HCT116 (cell line): ENCODE data around the gene UBE2H. TPM values are rescaled to one million over a fixed set of nuclear protein-coding genes. Genes with fewer than 3 reads are reported as not detected.

Source experiments
- ATAC-seq: fragments of 200-7000 bp; cut with Tn5 transposase; 2 replicates; pipeline ENCODE4 v1.9.1; 2020; ENCODE audit warnings: mild to moderate bottlenecking, moderate library complexity
- BruUV-seq: library from RNA; stranded (reverse); fragments of 400-500 nt; replicated peaks from 2 replicates; lab custom pipeline; 2021; lab: Mats Ljungman, UMichigan
- CTCF ChIA-PET: fragments of 300-600 bp; sonication (Branson Sonifier 250); formaldehyde crosslinking; loops from one replicate; lab custom pipeline; 2021; ENCODE audit warnings: antibody characterized with exemption; lab: Charles Lee
- POLR2A ChIA-PET: fragments of 300-600, 350-600 bp; sonication (Branson Sonifier 250); formaldehyde crosslinking; loops from one replicate; lab custom pipeline; 2021; ENCODE audit warnings: antibody characterized with exemption; lab: Charles Lee
- RAD21 ChIA-PET, 2 experiments: fragments of 300-600 bp; sonication (Branson Sonifier 250); formaldehyde crosslinking; loops; one replicate each; lab custom pipeline; 2023; ENCODE audit warnings: low total read pairs in 2 of 2; ENCODE audit not compliant: uncharacterized antibody in 2 of 2, unreplicated experiment in 2 of 2, low non-redundant PET in 1 of 2; lab: Charles Lee
- DNase-seq: peaks from one replicate; pipeline ENCODE4 v3.0.0-alpha.2; 2010; ENCODE audit warnings: low read depth, low spot score
- H2AFZ ChIP-seq: fragments of 200-600 bp; shearing (Covaris generic), sonication (generic); 2 replicates; pipeline ENCODE4 v1.6.1; 2017; ENCODE audit warnings: low read depth, mixed run types, mixed read lengths, antibody characterized with exemption, low read length; ENCODE audit not compliant: poor library complexity, severe bottlenecking
- H3K27ac ChIP-seq: 2 replicates; pipeline ENCODE4 v1.5.1; 2012; ENCODE audit warnings: low read depth, low read length
- H3K27me3 ChIP-seq: fragments of 200-600 bp; sonication (generic); 2 replicates; pipeline ENCODE4 v1.6.1; 2016; ENCODE audit warnings: mixed run types, low read length, mixed read lengths; ENCODE audit not compliant: insufficient read depth
- H3K36me3 ChIP-seq, 2 experiments: fragments of 200-500 bp in 1 of 2; fragments of 200-600 bp in 1 of 2; sonication (Bioruptor generic) in 1 of 2; sonication (generic) in 1 of 2; 2 replicates each; pipeline versions ENCODE4 v1.5.1 to v1.6.1; 2014 to 2016; ENCODE audit warnings: low read length in 2 of 2, inconsistent platforms in 1 of 2, mixed read lengths in 1 of 2, mixed run types in 1 of 2; ENCODE audit not compliant: insufficient read depth in 2 of 2, control insufficient read depth in 1 of 2
- H3K4me1 ChIP-seq, 2 experiments: fragments of 200-600 bp in 1 of 2; sonication (generic) in 1 of 2; 2 replicates each; pipeline versions ENCODE4 v1.5.1 to v1.6.1; 2012 to 2017; ENCODE audit warnings: low read length in 2 of 2, inconsistent platforms in 1 of 2, mild to moderate bottlenecking in 1 of 2, mixed read lengths in 1 of 2, mixed run types in 1 of 2, moderate library complexity in 1 of 2; ENCODE audit not compliant: insufficient read depth in 2 of 2, control insufficient read depth in 1 of 2
- H3K4me2 ChIP-seq: fragments of 200-600 bp; sonication (generic); 2 replicates; pipeline ENCODE4 v1.6.1; 2017; ENCODE audit warnings: mixed run types, low read length, mixed read lengths
- H3K4me3 ChIP-seq, 2 experiments: fragments of 200-600 bp in 1 of 2; sonication (generic) in 1 of 2; replicated peaks in 1 of 2; 2 replicates each; pipeline ENCODE4 v1.5.1; 2011 to 2016; ENCODE audit warnings: low read length in 2 of 2, control low read depth in 1 of 2, low read depth in 1 of 2, mild to moderate bottlenecking in 1 of 2, mixed read lengths in 1 of 2, mixed run types in 1 of 2
- H3K79me2 ChIP-seq: fragments of 200-600 bp; sonication (generic); 2 replicates; pipeline ENCODE4 v1.6.1; 2017; ENCODE audit warnings: mild to moderate bottlenecking, mixed run types, low read length, moderate library complexity, mixed read lengths; ENCODE audit not compliant: insufficient read depth
- H3K9ac ChIP-seq: fragments of 200-600 bp; sonication (generic); 2 replicates; pipeline ENCODE4 v1.6.1; 2016; ENCODE audit warnings: low read length, mixed read lengths
- H3K9me2 ChIP-seq: fragments of 200-600 bp; sonication (generic), shearing (Covaris generic); 2 replicates; pipeline ENCODE4 v1.6.1; 2017; ENCODE audit warnings: mixed run types, mild to moderate bottlenecking, moderate library complexity; ENCODE audit not compliant: insufficient read depth
- H3K9me3 ChIP-seq, 2 experiments: fragments of 200-500 bp in 1 of 2; fragments of 200-600 bp in 1 of 2; sonication (Bioruptor generic) in 1 of 2; sonication (generic) in 1 of 2; 2 replicates each; pipeline ENCODE4 v1.6.1; 2014 to 2017; ENCODE audit warnings: low read length in 2 of 2, mixed read lengths in 2 of 2, inconsistent platforms in 1 of 2, low read depth in 1 of 2, mild to moderate bottlenecking in 1 of 2, mixed run types in 1 of 2, moderate library complexity in 1 of 2; ENCODE audit not compliant: control insufficient read depth in 1 of 2, insufficient read depth in 1 of 2
- H4K20me1 ChIP-seq: fragments of 200-600 bp; sonication (generic), shearing (Covaris generic); 2 replicates; pipeline ENCODE4 v1.6.1; 2017; ENCODE audit warnings: mixed run types, mild to moderate bottlenecking, moderate library complexity; ENCODE audit not compliant: insufficient read depth
- CBX3 ChIP-seq: IDR thresholded peaks from 2 replicates; pipeline ENCODE4 v1.6.1; 2012; ENCODE audit warnings: low read depth
- CEBPB ChIP-seq: IDR thresholded peaks from 2 replicates; pipeline ENCODE4 v1.6.1; 2012; ENCODE audit warnings: low read depth
- EGR1 ChIP-seq: IDR thresholded peaks from 2 replicates; pipeline ENCODE4 v1.6.1; 2012; ENCODE audit warnings: low read depth
- EZH2phosphoT487 ChIP-seq: fragments of 200-600 bp; IDR thresholded peaks from 2 replicates; pipeline ENCODE4 v1.6.1; 2018; ENCODE audit warnings: antibody characterized with exemption, borderline replicate concordance
- FOSL1 ChIP-seq: IDR thresholded peaks from 2 replicates; pipeline ENCODE4 v1.6.1; 2012; ENCODE audit warnings: low read depth
- JUND ChIP-seq: IDR thresholded peaks from 2 replicates; pipeline ENCODE4 v1.6.1; 2012
- POLR2A ChIP-seq: IDR thresholded peaks from 2 replicates; pipeline ENCODE4 v1.7.0; 2011; ENCODE audit warnings: borderline replicate concordance; ENCODE audit not compliant: insufficient read depth, insufficient read length; ENCODE audit errors: extremely low read depth
- POLR2AphosphoS5 ChIP-seq: IDR thresholded peaks from 2 replicates; pipeline ENCODE4 v1.6.1; 2011; ENCODE audit warnings: mild to moderate bottlenecking, low read depth, low read length, moderate library complexity
- RAD21 ChIP-seq: IDR thresholded peaks from 2 replicates; pipeline ENCODE4 v1.6.1; 2012; ENCODE audit warnings: low read depth, mild to moderate bottlenecking
- SIN3A ChIP-seq: IDR thresholded peaks from 2 replicates; pipeline ENCODE4 v1.6.1; 2012; ENCODE audit warnings: low read depth
- SP1 ChIP-seq: IDR thresholded peaks from 2 replicates; pipeline ENCODE4 v1.6.1; 2012; ENCODE audit warnings: low read depth
- SRF ChIP-seq: IDR thresholded peaks from 2 replicates; pipeline ENCODE4 v1.6.1; 2012; ENCODE audit warnings: low read depth
- TCF7L2 ChIP-seq: IDR thresholded peaks from 2 replicates; pipeline ENCODE4 v1.7.0; 2011; ENCODE audit warnings: borderline replicate concordance, inconsistent platforms; ENCODE audit not compliant: insufficient read depth, insufficient read length; ENCODE audit errors: extremely low read depth
- YY1 ChIP-seq: IDR thresholded peaks from 2 replicates; pipeline ENCODE4 v1.6.1; 2011; ENCODE audit warnings: low read length, low read depth, moderate library complexity, mild to moderate bottlenecking; ENCODE audit not compliant: insufficient replicate concordance; ENCODE audit errors: extremely low read depth
- ZFX ChIP-seq: fragments of 450-650 bp; IDR thresholded peaks from 2 replicates; pipeline ENCODE4 v1.6.1; 2017
- intact Hi-C: fragments of 100-400 bp; cut with micrococcal nuclease; formaldehyde crosslinking; loops from 2 replicates; pipeline ENCODE4 v1.10.0; 2022
- total RNA-seq: library from RNA; stranded (reverse); gene quantifications from one replicate; pipeline ENCODE4 v1.2.1, GENCODE V29; 2021; ENCODE audit not compliant: unreplicated experiment
- TF ChIP-seq, protein P1 (sequence below), 3 experiments: fragments of 200-600 bp in 1 of 3; sonication (generic) in 1 of 3; IDR thresholded peaks in 2 of 3; conservative IDR thresholded peaks in 1 of 3; 2 replicates each; pipeline ENCODE4 v1.5.1; 2012 to 2017; ENCODE audit warnings: low read depth in 2 of 3, low read length in 2 of 3, antibody characterized with exemption in 1 of 3, borderline replicate concordance in 1 of 3, control low read depth in 1 of 3, mild to moderate bottlenecking in 1 of 3, mixed read lengths in 1 of 3, mixed run types in 1 of 3, moderate library complexity in 1 of 3; ENCODE audit not compliant: insufficient read depth in 1 of 3
- TF ChIP-seq, protein P2 (sequence below): IDR thresholded peaks from 2 replicates; pipeline ENCODE4 v1.6.1; 2011; ENCODE audit warnings: mild to moderate bottlenecking, low read length, moderate library complexity; ENCODE audit not compliant: insufficient replicate concordance; ENCODE audit errors: extremely low read depth
- TF ChIP-seq, protein P3 (sequence below): IDR thresholded peaks from 2 replicates; pipeline ENCODE4 v1.6.1; 2012
- TF ChIP-seq, protein P4 (sequence below): IDR thresholded peaks from 2 replicates; pipeline ENCODE4 v1.6.1; 2012; ENCODE audit warnings: low read depth
- TF ChIP-seq, protein P5 (sequence below): IDR thresholded peaks from 2 replicates; pipeline ENCODE4 v1.6.1; 2012

The UBE2H gene
- total RNA-seq, 1 experiment from 2014 or later = 117 TPM

DNA sequence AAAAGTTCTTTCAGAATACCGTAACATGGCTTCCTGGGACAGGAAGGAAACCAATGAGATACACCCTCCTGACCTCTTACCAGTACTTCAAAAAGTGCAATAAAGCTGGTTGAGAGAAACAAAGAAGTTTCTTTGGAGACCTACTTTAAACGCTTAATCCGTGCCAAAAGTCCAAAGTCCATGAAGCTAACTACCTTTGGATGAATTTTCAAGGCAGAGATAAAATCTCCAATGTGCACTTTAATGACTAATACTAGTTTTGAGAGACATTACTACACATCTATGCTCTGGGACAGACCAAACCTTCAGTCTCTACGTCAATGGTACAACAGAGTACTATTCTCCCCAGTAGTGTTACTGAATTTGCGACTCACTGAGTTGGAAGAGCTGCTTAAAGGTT is 46.1 kb downstream of the UBE2H start:
- H3K9me3 ChIP-seq = no peaks in the 10 kb centered on the region
- H3K4me3 ChIP-seq = peak overlapping the region in 1 of 2 experiments; percentile 32; a peak in 2 of 4 replicates
- no peaks in the 10 kb centered on the region for H3K36me3 ChIP-seq
- DNase-seq = peak; percentile 80
- no peaks in the 10 kb centered on the region for H3K9me2 ChIP-seq
- H2AFZ ChIP-seq = no peak overlapping the region
- POLR2A ChIA-PET = interaction anchor here (0.6 to 1.3 kb wide), 2 partner anchors 10 to 60 kb away, joined by 3 read pairs; no protein-coding TSS in a partner anchor
- BruUV-seq = no TSS peak
- no peaks in the 10 kb centered on the region for H4K20me1 ChIP-seq
- RAD21 ChIA-PET = interaction anchor here in 1 of 2 experiments (0.6 kb wide), 1 partner anchor 35 kb away, joined by 3 read pairs; no protein-coding TSS in a partner anchor
- H3K27ac ChIP-seq = peak overlapping the region; percentile 79
- intact Hi-C loops = no loop called here
- H3K27me3 ChIP-seq = no peaks in the 10 kb centered on the region
- H3K4me1 ChIP-seq = peaks cover 96 to 100% of the 10 kb centered on the region in 2 experiments
- peaks cover 93% of the 10 kb centered on the region for H3K79me2 ChIP-seq
- CTCF ChIA-PET = interaction anchor here (1.2 kb wide), 1 partner anchor 8 kb away, joined by 4 read pairs; no protein-coding TSS in a partner anchor
- H3K9ac ChIP-seq = peak overlapping the region; percentile 40
- ATAC-seq = peak; percentile 75
- peak overlapping the region; percentile 66 for H3K4me2 ChIP-seq
- peak; percentile 36 for TF ChIP-seq CEBPB
- TF ChIP-seq, protein P1, sequence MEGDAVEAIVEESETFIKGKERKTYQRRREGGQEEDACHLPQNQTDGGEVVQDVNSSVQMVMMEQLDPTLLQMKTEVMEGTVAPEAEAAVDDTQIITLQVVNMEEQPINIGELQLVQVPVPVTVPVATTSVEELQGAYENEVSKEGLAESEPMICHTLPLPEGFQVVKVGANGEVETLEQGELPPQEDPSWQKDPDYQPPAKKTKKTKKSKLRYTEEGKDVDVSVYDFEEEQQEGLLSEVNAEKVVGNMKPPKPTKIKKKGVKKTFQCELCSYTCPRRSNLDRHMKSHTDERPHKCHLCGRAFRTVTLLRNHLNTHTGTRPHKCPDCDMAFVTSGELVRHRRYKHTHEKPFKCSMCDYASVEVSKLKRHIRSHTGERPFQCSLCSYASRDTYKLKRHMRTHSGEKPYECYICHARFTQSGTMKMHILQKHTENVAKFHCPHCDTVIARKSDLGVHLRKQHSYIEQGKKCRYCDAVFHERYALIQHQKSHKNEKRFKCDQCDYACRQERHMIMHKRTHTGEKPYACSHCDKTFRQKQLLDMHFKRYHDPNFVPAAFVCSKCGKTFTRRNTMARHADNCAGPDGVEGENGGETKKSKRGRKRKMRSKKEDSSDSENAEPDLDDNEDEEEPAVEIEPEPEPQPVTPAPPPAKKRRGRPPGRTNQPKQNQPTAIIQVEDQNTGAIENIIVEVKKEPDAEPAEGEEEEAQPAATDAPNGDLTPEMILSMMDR (IDR thresholded peaks at IDR 0.05 in 2 of 3, conservative IDR thresholded peaks at IDR 0.05 in 1 of 3; ENCODE audit: borderline replicate concordance in 1 of 3, insufficient read depth in 1 of 3, low read depth in 2 of 3, low read length in 2 of 3) = 0 out of 6 replicates have a peak, but pooled peaks of 1 of the 3 experiments have one; percentile 4
- TF ChIP-seq SRF = peak; percentile 42; the same call in 1 of the 2 replicates
- no peak for TF ChIP-seq ZFX
- TF ChIP-seq EGR1 = no peak
- TF ChIP-seq YY1 = no peak
- no peak for TF ChIP-seq POLR2A
- TF ChIP-seq, protein P2, sequence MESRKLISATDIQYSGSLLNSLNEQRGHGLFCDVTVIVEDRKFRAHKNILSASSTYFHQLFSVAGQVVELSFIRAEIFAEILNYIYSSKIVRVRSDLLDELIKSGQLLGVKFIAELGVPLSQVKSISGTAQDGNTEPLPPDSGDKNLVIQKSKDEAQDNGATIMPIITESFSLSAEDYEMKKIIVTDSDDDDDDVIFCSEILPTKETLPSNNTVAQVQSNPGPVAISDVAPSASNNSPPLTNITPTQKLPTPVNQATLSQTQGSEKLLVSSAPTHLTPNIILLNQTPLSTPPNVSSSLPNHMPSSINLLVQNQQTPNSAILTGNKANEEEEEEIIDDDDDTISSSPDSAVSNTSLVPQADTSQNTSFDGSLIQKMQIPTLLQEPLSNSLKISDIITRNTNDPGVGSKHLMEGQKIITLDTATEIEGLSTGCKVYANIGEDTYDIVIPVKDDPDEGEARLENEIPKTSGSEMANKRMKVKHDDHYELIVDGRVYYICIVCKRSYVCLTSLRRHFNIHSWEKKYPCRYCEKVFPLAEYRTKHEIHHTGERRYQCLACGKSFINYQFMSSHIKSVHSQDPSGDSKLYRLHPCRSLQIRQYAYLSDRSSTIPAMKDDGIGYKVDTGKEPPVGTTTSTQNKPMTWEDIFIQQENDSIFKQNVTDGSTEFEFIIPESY = no peak
- peak; percentile 35; the same call in 1 of the 2 replicates for TF ChIP-seq FOSL1
- TF ChIP-seq JUND = peak; percentile 49
- TF ChIP-seq CBX3 = no peak
- peak; percentile 28; the same call in 1 of the 2 replicates for TF ChIP-seq POLR2AphosphoS5
- TF ChIP-seq SP1 = peak; percentile 74
- 0 out of 2 replicates have a peak, but pooled peaks have one; percentile 26 for TF ChIP-seq RAD21
- TF ChIP-seq, protein P3, sequence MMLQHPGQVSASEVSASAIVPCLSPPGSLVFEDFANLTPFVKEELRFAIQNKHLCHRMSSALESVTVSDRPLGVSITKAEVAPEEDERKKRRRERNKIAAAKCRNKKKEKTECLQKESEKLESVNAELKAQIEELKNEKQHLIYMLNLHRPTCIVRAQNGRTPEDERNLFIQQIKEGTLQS = 0 out of 2 replicates have a peak, but pooled peaks have one; percentile 13
- TF ChIP-seq TCF7L2 = no peak
- TF ChIP-seq EZH2phosphoT487 = no peak
- TF ChIP-seq, protein P4, sequence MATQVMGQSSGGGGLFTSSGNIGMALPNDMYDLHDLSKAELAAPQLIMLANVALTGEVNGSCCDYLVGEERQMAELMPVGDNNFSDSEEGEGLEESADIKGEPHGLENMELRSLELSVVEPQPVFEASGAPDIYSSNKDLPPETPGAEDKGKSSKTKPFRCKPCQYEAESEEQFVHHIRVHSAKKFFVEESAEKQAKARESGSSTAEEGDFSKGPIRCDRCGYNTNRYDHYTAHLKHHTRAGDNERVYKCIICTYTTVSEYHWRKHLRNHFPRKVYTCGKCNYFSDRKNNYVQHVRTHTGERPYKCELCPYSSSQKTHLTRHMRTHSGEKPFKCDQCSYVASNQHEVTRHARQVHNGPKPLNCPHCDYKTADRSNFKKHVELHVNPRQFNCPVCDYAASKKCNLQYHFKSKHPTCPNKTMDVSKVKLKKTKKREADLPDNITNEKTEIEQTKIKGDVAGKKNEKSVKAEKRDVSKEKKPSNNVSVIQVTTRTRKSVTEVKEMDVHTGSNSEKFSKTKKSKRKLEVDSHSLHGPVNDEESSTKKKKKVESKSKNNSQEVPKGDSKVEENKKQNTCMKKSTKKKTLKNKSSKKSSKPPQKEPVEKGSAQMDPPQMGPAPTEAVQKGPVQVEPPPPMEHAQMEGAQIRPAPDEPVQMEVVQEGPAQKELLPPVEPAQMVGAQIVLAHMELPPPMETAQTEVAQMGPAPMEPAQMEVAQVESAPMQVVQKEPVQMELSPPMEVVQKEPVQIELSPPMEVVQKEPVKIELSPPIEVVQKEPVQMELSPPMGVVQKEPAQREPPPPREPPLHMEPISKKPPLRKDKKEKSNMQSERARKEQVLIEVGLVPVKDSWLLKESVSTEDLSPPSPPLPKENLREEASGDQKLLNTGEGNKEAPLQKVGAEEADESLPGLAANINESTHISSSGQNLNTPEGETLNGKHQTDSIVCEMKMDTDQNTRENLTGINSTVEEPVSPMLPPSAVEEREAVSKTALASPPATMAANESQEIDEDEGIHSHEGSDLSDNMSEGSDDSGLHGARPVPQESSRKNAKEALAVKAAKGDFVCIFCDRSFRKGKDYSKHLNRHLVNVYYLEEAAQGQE = no peak
- TF ChIP-seq, protein P5, sequence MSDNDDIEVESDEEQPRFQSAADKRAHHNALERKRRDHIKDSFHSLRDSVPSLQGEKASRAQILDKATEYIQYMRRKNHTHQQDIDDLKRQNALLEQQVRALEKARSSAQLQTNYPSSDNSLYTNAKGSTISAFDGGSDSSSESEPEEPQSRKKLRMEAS = no peak
- 0 out of 2 replicates have a peak, but pooled peaks have one; percentile 28 for TF ChIP-seq SIN3A
